OCI-LY3 (cell line): ENCODE data around the gene SCARB2.

ENCODE experiments used
- H2AFZ ChIP-seq: fragments of 200-600, 300-600 bp; shearing (Covaris generic); 2 replicates; pipeline ENCODE4 v1.6.0; 2014; ENCODE audit warnings: antibody characterized with exemption, low read depth, low read length
- H3K27ac ChIP-seq: fragments of 200-600, 300-600 bp; sonication (generic); 2 replicates; pipeline ENCODE4 v1.5.1; 2014; ENCODE audit warnings: mild to moderate bottlenecking, low read length, moderate library complexity, mixed read lengths
- H3K27me3 ChIP-seq: fragments of 200-600, 300-600 bp; sonication (generic); 2 replicates; pipeline ENCODE4 v1.6.1; 2014; ENCODE audit warnings: low read depth, low read length, mixed read lengths
- H3K36me3 ChIP-seq: fragments of 200-600, 300-600 bp; sonication (generic); replicated peaks from 2 replicates; pipeline ENCODE3; 2014; ENCODE audit warnings: low read depth, low read length, mixed read lengths
- H3K4me1 ChIP-seq: fragments of 300-600, 200-600 bp; sonication (generic); 2 replicates; pipeline ENCODE4 v1.6.1; 2014; ENCODE audit warnings: low read length, mixed read lengths
- H3K4me2 ChIP-seq: fragments of 200-600, 300-600 bp; sonication (generic); 2 replicates; pipeline ENCODE4 v1.6.1; 2014; ENCODE audit warnings: low read length, mixed read lengths
- H3K4me3 ChIP-seq: fragments of 300-600, 200-600 bp; sonication (generic); 2 replicates; pipeline ENCODE4 v1.5.1; 2014; ENCODE audit warnings: antibody characterized with exemption, mild to moderate bottlenecking, low read length, moderate library complexity
- H3K79me2 ChIP-seq: fragments of 300-600, 200-600 bp; shearing (Covaris generic); 2 replicates; pipeline ENCODE4 v1.6.1; 2014; ENCODE audit warnings: mild to moderate bottlenecking, low read length, mixed read lengths
- H3K9ac ChIP-seq: fragments of 300-600, 200-600 bp; shearing (Covaris generic); 2 replicates; pipeline ENCODE4 v1.6.0; 2014; ENCODE audit warnings: mild to moderate bottlenecking, low read length, moderate library complexity
- H3K9me3 ChIP-seq: fragments of 200-600, 300-600 bp; shearing (Covaris generic); 2 replicates; pipeline ENCODE4 v1.6.1; 2014; ENCODE audit warnings: low read length, mixed read lengths; ENCODE audit not compliant: insufficient read depth
- H4K20me1 ChIP-seq: fragments of 200-600, 300-600 bp; sonication (generic); 2 replicates; pipeline ENCODE4 v1.6.1; 2016; ENCODE audit warnings: low read length, mixed read lengths; ENCODE audit not compliant: insufficient read depth
- EZH2phosphoT487 ChIP-seq: fragments of 200-600 bp; shearing (Covaris generic); IDR thresholded peaks from 2 replicates; pipeline ENCODE4 v1.6.1; 2018; ENCODE audit warnings: antibody characterized with exemption, mixed run types, low read depth
- TF ChIP-seq, protein P1 (sequence below): fragments of 200-600, 300-600 bp; sonication (generic); IDR thresholded peaks from 2 replicates; pipeline ENCODE4 v1.5.1; 2014; ENCODE audit warnings: antibody characterized with exemption, low read length, low read depth

The SCARB2 gene

DNA sequence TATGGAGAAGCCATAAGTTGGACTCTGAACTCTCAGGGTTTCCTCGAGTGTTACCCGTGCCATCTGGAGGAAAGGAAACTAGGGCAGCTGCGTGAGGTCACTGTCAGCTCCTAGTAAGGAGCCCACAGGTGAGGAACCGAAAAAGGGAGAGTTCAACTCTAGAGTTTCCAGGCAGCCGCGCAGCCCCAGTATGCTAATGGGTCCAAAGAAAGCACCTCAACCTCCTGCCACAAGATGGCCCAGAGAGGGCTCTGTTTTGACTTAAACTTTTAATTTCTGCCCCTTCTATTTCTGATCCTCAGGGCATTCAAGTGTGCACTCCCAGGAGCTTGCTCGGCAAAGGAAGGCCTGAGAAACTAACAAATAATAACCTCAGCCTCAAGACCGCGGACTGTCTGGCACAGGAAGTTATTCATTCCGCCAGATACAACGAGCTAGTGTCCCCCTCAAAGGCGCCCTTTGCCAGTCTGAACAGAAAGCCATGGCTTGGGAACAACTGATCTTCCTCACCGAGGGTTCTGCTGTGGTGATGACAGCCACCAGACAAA, 13.9 kb downstream of the SCARB2 start:
- H3K27me3 ChIP-seq: peaks cover 10% of the 10 kb centered on the region
- H3K79me2 ChIP-seq: no peaks in the 10 kb centered on the region
- peak overlapping the region; percentile 30 for H3K9ac ChIP-seq
- H4K20me1 ChIP-seq: peaks cover 6% of the 10 kb centered on the region; the same call in 1 of the 2 replicates
- H3K4me2 ChIP-seq: peak overlapping the region; percentile 84
- H3K9me3 ChIP-seq: no peaks in the 10 kb centered on the region
- peak overlapping the region; percentile 78 for H3K27ac ChIP-seq
- peaks cover 1% of the 10 kb centered on the region for H3K36me3 ChIP-seq
- no peak overlapping the region for H2AFZ ChIP-seq
- H3K4me3 ChIP-seq: peak overlapping the region; percentile 64
- TF ChIP-seq, protein P1, sequence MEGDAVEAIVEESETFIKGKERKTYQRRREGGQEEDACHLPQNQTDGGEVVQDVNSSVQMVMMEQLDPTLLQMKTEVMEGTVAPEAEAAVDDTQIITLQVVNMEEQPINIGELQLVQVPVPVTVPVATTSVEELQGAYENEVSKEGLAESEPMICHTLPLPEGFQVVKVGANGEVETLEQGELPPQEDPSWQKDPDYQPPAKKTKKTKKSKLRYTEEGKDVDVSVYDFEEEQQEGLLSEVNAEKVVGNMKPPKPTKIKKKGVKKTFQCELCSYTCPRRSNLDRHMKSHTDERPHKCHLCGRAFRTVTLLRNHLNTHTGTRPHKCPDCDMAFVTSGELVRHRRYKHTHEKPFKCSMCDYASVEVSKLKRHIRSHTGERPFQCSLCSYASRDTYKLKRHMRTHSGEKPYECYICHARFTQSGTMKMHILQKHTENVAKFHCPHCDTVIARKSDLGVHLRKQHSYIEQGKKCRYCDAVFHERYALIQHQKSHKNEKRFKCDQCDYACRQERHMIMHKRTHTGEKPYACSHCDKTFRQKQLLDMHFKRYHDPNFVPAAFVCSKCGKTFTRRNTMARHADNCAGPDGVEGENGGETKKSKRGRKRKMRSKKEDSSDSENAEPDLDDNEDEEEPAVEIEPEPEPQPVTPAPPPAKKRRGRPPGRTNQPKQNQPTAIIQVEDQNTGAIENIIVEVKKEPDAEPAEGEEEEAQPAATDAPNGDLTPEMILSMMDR: peak; percentile 54
- 0 out of 2 replicates have a peak, but pooled peaks have one; percentile 39 for TF ChIP-seq EZH2phosphoT487
- H3K4me1 ChIP-seq: peaks cover 61% of the 10 kb centered on the region

DNA sequence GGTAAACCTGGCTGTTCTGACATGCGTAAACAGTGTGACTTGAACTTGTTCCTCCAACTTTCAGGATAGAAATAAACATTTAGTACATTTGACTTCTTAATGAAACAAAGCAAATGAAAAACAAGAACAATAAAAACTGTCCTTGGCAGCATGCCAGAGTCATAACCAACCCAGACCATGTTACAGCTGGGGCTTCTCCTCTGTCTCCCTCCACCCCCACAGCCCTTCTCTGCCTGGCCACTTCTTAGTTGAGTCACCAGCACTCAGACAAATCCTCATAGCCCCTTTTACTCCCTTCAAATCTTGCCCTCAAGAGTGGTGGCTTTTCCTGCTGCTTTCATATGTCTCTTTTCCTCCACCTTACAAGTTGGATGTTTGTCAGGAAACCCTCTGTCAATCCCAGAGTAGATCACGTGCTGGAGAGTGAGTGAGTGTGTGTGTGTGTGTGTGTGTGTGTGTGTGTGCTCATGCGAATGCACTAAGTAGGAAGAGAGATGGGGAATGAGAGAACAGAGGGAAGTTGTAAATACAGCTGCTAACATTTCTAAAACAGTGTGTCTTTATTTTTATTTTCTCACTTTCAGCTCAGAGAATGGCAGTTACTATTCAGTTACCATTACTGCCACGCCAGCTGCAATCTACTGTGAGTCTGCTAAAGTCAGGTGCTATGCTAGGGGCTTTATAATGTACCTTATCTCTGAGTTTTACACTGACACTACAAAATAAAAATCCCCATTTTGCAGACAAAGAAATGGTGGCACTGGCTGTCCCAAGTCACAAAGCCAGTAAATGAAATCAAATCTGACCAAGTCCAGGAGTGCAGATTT, 15.0 kb downstream of the SCARB2 start:
- TF ChIP-seq, protein P1: no peak
- TF ChIP-seq EZH2phosphoT487: no peak
- Histone ChIP-seq H3K36me3 (peaks cover 2% of the 10 kb centered on the region), H3K9me3 (no peaks in the 10 kb centered on the region), H3K9ac (0 out of 2 replicates have a peak overlapping the region, but pooled peaks have one; percentile 8), H3K27me3 (peaks cover 14% of the 10 kb centered on the region), H3K4me1 (peaks cover 61% of the 10 kb centered on the region), H3K4me3 (peak overlapping the region; percentile 64), H3K27ac (peak overlapping the region; percentile 78), H2AFZ (no peak overlapping the region), H3K79me2 (no peaks in the 10 kb centered on the region), H4K20me1 (peaks cover 6% of the 10 kb centered on the region; the same call in 1 of the 2 replicates), H3K4me2 (peak overlapping the region; percentile 84)

DNA sequence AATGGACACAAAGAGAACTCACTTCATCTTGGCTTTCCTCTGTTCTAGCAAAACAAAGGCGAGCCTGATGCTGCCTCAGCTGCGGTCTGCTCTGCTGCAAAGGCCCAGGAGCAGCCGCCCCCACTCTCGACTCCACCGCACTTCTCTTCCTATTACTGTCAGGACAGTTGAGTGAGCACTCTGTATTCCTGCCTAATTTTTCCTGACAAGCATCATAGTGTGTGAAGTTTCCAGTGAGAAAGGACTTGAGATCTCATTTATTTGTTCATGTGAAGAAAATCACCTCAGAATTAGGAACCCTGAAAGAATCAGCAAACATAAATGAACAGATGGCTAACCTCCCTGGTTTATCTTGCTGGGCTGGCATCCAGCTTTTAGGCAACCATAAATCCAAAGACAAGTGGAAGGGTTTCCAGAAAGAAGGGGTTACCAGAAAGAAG, 15.6 kb downstream of the SCARB2 start:
- peaks cover 8% of the 10 kb centered on the region for H3K27me3 ChIP-seq
- H3K9me3 ChIP-seq: no peaks in the 10 kb centered on the region
- H3K36me3 ChIP-seq: peaks cover 2% of the 10 kb centered on the region
- peaks cover 61% of the 10 kb centered on the region for H3K4me1 ChIP-seq
- peak overlapping the region; percentile 64 for H3K4me3 ChIP-seq
- TF ChIP-seq, protein P1: no peak
- 0 out of 2 replicates have a peak, but pooled peaks have one; percentile 14 for TF ChIP-seq EZH2phosphoT487
- peak overlapping the region; percentile 78 for H3K27ac ChIP-seq
- peaks cover 6% of the 10 kb centered on the region; the same call in 1 of the 2 replicates for H4K20me1 ChIP-seq
- H3K4me2 ChIP-seq: peak overlapping the region; percentile 84
- no peak overlapping the region for H2AFZ ChIP-seq
- H3K79me2 ChIP-seq: no peaks in the 10 kb centered on the region
- peak overlapping the region; percentile 8; the same call in 1 of the 2 replicates for H3K9ac ChIP-seq
